Stimulated activated CD8-positive, alpha-beta memory T cell treated with anti-CD3 and anti-CD28 coated beads, Interleukin-15, amount 100 ng/mL, for 1 hour (primary cell): ENCODE results near the gene MEOX1.
"Not testable (repeated sequence)": the region's sequence is repeated elsewhere in the genome, so short reads cannot be mapped to it uniquely, and the experiment has no call there.

Source experiments
- DNase-seq: peaks from one replicate; pipeline ENCODE4 v3.0.0-alpha.2; 2020; ENCODE audit warnings: low read depth

The MEOX1 gene

GRCh38 chr17:43661699-43662412 is at the start of gene MEOX1:
Gene MEOX1, minus strand, starts transcription at chr17:43661922. Its CDS starts 388 bp downstream, at chr17:43661534.
- DNase-seq = no peak

GRCh38 chr17:43710101-43710500 is 48.4 kb upstream of the MEOX1 start:
- DNase-seq = no peak

DNA sequence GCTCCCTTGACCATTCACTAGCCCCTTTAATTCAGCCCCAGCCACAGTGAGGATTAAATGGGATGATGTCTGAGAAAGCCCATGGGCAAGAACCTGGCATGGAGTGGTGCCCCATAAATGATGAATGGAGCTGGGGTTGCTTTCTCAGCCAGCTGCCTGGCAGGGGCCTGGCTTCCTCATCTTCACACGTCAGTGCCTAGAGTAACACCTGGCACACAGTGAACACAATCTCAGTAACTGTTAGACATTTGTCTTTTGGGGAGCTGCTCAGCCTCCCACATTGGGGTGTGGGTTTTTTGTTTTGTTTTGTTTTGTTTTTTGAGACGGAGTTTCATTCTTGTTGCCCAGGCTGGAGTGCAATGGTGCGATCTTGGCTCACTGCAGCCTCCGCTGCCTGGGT is 47.5 kb upstream of the MEOX1 start:
- no peak for DNase-seq

GRCh38 chr17:43707184-43707583 is 45.5 kb upstream of the MEOX1 start:
- no peak for DNase-seq

DNA sequence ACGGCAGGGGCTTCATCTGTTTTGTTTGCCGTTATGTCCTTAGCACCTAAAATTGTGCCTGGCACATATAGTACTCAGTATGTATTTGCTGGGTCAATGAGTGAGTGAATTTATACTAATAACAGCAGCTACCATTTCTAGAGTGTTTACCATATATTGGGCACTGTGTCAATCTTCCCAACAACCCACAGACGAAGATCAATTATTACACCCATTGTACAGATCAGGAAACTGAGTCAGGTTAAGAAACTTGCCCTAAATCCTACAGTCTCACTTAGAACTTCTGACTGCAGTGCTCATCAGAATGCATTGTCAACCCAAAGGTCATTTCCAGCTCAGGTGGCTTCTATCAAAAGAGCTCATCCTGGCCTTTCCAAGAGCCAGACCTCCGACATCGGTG is 44.5 kb upstream of the MEOX1 start:
- no peak for DNase-seq

DNA sequence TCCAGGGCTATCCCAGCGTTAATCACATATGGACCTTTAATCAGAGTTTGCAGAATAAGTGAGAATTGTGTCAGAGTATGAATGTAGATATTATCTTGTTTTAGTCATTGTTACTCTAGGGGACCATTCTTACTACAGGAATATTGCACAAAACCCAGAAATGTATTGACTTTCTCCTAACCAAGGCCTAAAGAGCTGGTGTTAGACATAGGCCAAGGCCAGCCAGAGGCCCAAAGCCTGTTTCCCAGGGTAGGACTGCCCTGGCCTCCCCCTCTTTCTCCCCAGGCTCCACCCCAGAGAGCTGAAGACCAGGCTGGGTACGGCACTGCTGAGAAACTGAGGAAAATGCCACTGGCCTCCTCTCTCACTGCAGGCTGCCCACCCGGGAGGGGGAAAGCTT is 41.9 kb upstream of the MEOX1 start:
- no peak for DNase-seq

GRCh38 chr17:43702637-43703036 is 40.9 kb upstream of the MEOX1 start:
- no peak for DNase-seq

GRCh38 chr17:43701318-43701743 is 39.6 kb upstream of the MEOX1 start:
- DNase-seq = no peak

DNA sequence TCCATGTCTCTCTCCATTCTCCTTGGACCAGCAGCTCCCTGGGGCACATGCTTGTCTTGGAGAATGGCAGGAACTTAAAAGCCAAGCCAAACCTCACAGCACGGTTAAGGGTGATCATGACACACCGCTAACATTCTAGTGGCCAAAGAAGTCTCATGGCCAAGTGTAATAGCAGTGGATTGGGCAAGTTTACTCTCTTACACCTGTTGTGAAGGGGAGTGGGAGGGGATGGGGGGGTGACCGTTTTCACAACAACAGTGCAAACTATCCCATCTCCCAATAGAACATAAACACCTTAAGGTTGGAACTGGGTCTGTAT is 37.7 kb upstream of the MEOX1 start:
- DNase-seq = no peak

- no peak for DNase-seq
Measured at GRCh38 chr17:43698678-43699437, 37.1 kb upstream of the MEOX1 start.

GRCh38 chr17:43697937-43698336 is 36.2 kb upstream of the MEOX1 start:
- no peak for DNase-seq

DNA sequence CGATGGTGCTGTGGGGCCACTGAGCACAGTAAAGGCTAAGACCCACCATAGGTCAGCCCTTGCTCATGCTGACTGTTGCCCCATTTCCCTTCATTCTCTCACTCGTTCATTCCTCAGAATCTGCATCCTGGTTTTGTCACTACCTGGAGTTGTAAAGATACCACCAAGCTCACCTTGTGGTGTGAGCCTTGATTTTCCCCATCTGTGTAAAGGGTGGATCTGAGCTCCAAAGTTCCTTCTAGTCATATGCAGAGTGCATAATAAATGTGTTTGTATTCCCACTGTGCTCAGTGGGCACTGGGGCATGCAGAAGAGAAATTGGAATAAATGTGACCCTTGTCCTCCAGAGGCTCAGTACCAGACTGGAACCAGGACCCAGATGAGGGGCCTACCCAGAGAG is 35.2 kb upstream of the MEOX1 start:
- DNase-seq = no peak

DNA sequence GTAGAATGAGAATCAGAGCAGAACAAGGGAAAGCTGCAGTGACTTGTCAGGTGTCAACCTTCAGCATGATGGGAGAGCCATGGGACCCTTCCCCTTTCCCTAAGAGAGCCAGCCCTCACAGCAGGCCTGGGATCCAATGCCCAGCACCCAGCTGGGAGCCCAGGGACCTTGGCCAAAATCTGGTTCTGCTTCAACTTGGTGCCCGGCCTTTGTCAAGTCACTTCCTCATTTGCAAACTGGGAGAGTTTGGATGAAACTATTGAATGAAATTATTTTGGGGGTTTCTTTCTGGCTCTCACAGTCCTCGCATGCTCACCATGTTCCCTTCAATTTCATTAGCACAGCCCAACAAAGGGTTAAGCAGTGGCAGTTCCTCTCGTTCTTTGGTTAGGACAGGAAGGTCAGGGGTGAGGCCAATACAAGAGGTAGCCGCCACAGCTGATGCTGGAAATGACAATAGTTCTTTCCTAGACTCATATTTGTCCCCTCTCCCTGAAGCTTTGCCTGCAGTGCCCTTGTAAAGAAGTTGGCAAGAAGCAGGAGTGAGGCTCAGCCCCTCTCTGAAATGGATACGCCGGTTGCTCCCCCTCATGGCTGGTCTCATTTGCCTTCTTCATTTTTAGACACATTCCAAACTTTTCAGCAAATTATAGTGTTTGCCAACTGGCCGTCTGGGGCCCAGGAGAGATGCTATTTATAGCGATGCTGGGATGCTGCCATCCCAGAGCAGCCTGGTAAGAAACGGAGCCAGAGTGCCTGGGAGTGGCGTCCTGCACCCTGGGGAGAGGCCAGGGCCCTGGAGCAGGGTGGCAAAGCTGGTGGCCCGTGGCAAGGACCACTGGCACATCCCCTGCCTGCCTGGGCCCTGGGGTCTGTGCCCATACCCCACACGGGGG is 34.5 kb upstream of the MEOX1 start:
- no peak for DNase-seq

DNA sequence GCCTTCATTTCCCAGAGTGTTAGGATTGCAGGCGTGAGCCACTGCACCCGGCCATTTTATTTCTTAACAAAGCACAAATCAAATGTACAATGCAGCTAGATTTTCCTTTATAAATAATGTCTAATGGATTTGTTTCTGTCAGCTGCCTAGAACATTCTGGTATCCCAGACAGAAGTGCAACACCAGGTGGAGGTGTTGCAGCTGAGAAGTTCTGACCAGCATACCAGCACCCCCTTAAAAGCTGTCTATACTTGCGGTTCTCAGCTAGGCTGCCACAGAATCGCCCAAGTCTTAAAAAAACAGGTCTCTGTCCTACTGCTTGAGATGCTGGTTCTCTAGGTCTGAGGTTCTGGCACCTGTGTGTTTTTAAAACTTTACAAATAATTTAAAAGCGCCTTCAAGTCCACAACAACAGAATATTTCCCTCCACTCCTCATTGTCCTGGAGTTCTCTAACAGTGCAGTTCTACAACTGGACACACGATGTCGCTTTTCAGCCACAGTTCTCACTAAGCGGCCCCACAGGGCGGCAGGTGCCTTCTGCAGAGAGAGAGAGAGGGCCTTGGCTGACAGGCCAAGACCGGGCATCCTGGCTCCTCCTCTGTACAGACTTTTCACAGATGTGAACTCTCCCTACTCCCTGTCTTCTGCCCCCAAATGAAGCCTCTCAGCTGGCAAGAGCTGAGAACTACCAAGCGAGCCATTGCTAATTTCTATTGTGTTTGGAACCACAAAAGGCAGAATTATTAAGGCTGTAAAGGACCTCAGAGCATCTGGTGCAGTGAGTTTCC is 32.6 kb upstream of the MEOX1 start:
- peak; percentile 49 for DNase-seq

DNA sequence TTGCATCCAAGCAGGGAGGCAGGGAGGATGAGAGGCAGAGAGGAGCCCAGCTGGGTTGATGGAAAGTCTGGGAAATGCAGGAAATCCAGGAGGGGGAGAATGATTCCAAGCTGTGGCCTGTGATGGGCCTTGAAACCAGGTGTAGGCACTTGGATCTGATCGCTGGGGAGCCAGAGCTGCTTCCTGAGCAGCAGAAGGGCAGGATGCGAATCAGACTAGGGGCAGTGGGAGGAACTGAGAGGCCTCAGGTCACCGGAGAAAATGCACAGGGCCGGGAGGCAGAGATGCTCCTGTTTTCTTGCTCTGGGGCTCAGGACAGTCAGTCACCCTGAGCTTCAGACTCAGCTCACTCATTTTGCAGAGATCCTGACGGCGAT is 29.6 kb upstream of the MEOX1 start:
- DNase-seq = no peak

DNA sequence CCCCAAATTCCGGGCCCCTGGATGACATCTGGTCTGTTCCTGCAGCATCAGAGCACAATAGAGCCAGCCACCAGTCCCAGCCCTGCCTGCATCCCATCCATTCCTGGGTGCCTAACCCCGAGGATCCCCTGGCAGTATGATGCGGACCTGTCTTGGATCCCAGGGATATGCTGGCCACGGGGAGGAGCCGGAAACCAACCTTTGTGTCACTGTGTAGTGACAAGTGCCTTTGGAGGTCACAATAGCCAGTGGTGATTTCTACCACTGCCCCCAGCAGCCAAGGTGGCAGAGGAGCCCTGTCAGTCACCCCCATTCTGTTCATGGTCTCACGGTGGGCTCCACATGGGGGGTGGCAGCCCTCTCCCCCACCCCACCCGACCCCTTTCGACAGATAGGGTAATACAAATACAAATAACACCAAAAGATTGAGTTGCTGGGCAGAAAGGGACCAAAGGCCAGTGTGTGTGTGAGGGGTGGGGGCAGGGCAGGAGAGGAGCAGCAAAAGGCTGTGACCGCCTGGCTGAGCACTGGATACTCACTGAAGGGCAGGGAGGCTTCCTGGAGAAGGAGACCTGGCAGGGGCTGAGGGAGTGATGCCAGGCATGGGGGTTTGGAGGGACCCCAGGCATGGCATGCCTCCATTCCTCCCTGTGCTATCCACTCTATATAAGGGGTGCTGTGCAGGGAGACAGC is 29.0 kb upstream of the MEOX1 start:
- DNase-seq = no peak

DNA sequence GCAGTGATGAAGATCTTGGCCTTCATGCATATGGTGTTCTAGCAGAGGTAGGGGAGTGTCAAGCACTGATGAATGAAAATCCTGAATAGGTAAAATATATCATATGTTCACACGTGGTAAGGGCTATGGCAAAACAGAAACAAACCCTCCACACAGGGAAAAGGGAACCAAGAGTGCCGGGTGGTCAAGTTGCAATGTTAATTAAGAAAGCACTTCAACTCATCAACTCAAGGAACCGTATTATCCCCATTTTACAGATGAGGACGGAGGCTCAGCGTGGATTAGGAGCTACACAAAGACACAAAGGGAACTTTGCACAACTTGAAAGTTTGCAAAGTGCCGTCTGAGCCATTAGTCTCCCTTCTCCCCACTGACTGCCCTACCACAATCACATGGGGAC is 28.1 kb upstream of the MEOX1 start:
- no peak for DNase-seq

DNA sequence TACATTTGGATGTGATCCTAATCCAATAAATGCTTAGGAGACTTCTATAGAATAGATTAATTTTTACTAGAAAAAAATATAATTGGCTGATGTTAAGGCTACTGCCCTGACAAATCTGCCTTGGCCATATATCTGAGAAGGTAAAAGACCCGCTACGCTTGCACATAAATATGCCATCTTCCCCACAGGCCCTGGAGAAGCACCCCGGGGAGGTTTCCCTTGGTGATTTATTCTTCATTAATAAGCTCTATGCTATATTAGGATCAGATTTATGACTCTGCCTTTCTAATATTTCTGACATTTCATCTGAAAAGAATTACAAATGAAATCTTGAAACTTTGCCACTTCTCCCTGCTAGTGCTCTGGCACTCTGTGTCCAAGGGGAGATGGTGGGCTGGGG is 27.4 kb upstream of the MEOX1 start:
- no peak for DNase-seq

DNA sequence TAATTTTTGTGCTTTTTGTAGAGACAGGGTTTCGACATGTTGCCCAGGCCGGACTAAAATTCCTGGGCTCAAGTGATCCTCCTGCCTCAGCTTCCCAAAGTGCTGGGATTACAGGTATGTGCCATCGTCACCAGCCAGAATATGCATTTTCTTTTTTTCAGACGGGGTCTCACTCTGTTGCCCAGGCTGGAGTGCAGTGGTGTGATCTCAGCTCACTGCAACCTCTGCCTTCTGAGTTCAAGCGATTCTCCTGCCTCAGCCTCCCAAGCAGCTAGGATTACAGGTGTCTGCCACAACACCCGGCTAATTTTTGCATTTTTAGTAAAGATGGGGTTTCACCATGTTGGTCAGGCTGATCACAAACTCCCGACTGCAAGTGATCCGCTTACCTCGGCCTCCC is 25.2 kb upstream of the MEOX1 start:
- DNase-seq = not testable (repeated sequence)

DNA sequence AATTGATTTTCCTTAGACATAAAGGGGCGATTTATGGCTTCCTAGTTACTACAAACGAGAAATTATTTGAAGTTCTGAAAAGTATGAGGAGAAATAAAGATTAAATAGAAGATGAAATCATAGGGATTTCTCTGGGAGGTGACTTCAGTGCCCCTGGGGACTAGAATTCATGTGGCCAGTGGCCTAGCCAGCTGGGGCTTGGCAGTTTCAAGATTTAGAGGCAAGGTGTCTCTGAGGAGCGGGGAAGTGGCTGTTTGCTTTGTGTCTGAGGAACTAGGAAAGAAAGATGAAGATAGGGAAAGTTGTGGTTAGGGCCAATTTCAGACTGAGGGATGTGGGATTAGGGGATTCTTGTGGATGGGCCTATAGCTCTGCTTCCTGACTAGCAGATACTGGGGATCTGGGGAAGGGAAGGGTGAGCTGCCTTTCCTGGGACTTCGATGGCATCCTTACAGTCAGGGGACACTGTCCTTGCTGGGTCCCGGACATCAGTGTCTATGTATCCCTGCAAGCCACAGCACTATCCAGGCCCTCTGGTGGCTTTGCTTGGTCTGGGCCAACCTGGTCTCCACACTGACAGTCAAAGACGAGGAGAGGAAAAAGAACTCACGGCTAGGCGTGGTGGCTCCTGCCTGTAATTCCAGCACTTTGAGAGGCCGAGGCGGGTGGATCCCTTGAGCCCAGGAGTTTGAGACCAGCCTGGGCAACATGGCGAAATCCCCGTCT is 22.4 kb upstream of the MEOX1 start:
- no peak for DNase-seq

- DNase-seq = no peak
Measured at GRCh38 chr17:43680461-43680860, 18.7 kb upstream of the MEOX1 start.
